Progenitor cell of endocrine pancreas (in vitro differentiated cells): ENCODE measurements around the gene PTRHD1. TPM values are rescaled to one million over a fixed set of nuclear protein-coding genes. Genes with fewer than 3 reads are reported as not detected.
"Not testable (repeated sequence)": the region's sequence is repeated elsewhere in the genome, so short reads cannot be mapped to it uniquely, and the experiment has no call there.

Source experiments
- DNase-seq: peaks from one replicate; pipeline ENCODE4 v3.0.0; 2021; ENCODE audit warnings: low spot score; ENCODE audit not compliant: unreplicated experiment
- H3K27ac Mint-ChIP-seq: 2 replicates; pipeline ENCODE4 v1.8.0; 2021; ENCODE audit warnings: mild to moderate bottlenecking, moderate library complexity, mixed read lengths
- H3K27me3 Mint-ChIP-seq: 2 replicates; pipeline ENCODE4 v1.8.0; 2021; ENCODE audit warnings: mixed read lengths
- H3K36me3 Mint-ChIP-seq: 2 replicates; pipeline ENCODE4 v1.8.0; 2022; ENCODE audit warnings: mixed read lengths; ENCODE audit not compliant: insufficient read depth
- H3K4me1 Mint-ChIP-seq: 2 replicates; pipeline ENCODE4 v1.8.0; 2021; ENCODE audit warnings: low read depth, mixed read lengths
- H3K4me3 Mint-ChIP-seq: 2 replicates; pipeline ENCODE4 v1.8.0; 2021; ENCODE audit warnings: low read depth, mild to moderate bottlenecking, moderate library complexity, mixed read lengths
- H3K9me3 Mint-ChIP-seq: 2 replicates; pipeline ENCODE4 v1.8.0; 2021; ENCODE audit warnings: low read depth, mixed read lengths
- total RNA-seq: library from RNA; stranded (reverse); gene quantifications from 2 replicates; pipeline ENCODE4 v1.2.1, GENCODE V29; 2021
- TF ChIP-seq, protein P1 (sequence below): fragments of 200-600 bp; sonication (generic); IDR thresholded peaks from one replicate; pipeline ENCODE4 v1.5.0; 2021; ENCODE audit warnings: antibody characterized with exemption, mild to moderate bottlenecking; ENCODE audit not compliant: unreplicated experiment

Gene PTRHD1
- total RNA-seq, 1 donor from 2014 or later: 21.3 TPM

DNA sequence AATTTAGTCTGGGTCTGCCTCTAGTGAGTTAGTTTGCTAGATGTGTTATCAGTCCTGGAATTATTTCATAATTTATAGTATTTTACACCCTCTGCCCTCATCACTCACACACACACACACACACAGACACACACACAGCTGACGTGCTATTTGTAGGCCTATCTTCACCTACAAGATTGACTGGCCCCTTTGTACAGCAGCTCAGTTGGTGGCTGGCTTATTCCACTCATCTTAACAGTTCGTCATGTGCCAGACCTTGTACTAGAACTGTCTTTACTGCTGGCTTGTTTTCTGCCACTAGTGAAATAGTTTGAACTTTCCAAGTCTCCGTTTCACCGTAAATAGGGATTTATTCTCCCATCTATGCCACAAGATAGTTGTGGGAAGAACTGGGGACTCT, 21.3 kb upstream of the PTRHD1 start:
- no peak for DNase-seq
- H3K27me3 Mint-ChIP-seq: no peaks in the 10 kb centered on the region

DNA sequence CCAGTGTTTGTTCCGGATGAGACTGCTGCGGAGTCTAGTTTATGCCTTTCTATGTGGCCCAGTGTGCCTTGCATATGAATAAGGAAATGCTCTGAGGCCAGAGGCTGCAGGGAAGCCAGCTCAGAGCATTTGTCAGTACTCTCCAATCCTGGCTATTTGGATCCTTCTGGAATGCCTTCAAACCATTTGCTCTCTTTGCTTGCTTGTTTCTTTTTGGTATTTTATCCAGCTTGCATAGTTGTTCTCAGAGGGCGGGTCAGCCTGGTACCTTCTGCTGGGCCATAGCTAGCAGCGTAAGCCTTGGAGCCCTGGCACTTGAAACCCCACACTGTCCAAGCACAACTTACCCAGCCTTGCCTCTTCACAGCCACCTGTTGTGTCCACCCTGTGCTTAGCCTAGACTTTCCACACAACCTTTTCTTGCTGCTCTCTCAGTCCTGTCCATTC, 20.5 kb upstream of the PTRHD1 start:
- Mint-ChIP-seq H3K4me3 (no peak overlapping the region), H3K27ac (peak overlapping the region; percentile 46), H3K9me3 (no peaks in the 10 kb centered on the region), H3K27me3 (no peaks in the 10 kb centered on the region), H3K36me3 (peaks cover 11% of the 10 kb centered on the region), H3K4me1 (peaks cover 18% of the 10 kb centered on the region)
- DNase-seq: no peak
- TF ChIP-seq, protein P1, sequence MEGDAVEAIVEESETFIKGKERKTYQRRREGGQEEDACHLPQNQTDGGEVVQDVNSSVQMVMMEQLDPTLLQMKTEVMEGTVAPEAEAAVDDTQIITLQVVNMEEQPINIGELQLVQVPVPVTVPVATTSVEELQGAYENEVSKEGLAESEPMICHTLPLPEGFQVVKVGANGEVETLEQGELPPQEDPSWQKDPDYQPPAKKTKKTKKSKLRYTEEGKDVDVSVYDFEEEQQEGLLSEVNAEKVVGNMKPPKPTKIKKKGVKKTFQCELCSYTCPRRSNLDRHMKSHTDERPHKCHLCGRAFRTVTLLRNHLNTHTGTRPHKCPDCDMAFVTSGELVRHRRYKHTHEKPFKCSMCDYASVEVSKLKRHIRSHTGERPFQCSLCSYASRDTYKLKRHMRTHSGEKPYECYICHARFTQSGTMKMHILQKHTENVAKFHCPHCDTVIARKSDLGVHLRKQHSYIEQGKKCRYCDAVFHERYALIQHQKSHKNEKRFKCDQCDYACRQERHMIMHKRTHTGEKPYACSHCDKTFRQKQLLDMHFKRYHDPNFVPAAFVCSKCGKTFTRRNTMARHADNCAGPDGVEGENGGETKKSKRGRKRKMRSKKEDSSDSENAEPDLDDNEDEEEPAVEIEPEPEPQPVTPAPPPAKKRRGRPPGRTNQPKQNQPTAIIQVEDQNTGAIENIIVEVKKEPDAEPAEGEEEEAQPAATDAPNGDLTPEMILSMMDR: no peak

More for the DNA sequence above, 21.3 kb upstream of the PTRHD1 start:
- TF ChIP-seq, protein P1: no peak
- H3K36me3 Mint-ChIP-seq: peaks cover 11% of the 10 kb centered on the region
- H3K4me3 Mint-ChIP-seq: no peak overlapping the region
- H3K27ac Mint-ChIP-seq: no peak overlapping the region
- H3K4me1 Mint-ChIP-seq: peaks cover 18% of the 10 kb centered on the region
- H3K9me3 Mint-ChIP-seq: no peaks in the 10 kb centered on the region

DNA sequence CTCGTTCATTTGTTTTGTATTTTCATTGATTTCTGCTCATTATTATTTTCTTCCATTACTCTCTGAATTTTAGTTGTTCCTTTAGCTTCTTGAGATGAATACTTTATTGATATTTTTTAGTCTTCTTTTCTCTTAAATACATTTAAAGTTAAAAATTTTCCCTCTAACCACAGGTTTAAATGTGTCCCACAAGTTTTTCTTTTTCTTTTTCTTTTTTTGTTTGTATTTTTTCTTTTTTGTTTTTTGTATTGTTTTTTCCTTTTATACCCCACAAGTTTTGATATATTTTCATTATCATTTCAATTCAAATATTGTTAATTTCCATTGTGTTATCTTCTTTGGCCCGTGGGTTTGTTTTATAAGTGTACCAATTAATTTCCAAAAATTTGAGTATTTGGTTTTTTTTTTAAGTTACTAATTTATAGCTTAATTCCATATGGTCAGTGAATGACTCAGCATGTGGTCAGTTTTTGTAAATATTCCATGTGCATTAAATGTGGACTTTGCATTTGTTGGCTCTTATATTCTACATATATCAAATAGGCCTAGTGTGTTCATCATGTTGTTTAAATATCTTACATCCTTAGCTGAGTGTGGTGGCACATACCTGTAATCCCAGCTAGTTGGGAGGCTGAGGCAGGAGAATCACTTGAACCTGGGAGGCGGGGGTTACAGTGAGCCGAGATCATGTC, 16.3 kb upstream of the PTRHD1 start:
- Mint-ChIP-seq H3K36me3 (peaks cover 30% of the 10 kb centered on the region), H3K27me3 (no peaks in the 10 kb centered on the region)

DNA sequence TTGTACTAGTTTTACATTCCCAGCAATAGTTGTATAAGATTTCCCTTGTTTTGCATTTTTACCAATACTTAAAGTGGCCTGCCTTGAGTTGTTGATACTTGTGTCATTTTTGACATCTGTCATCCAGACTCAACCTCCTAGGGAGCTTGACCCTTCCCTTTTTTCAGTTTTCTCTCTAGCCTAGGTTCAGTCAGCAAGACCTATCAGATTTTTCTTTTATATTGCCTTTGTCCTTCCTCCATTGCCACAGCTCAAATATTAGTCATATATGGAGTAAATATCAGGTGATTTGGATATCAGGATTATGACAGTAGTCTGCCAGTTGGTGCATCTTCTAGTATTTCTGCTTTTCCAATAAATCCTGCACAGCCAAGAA, 13.5 kb upstream of the PTRHD1 start:
- no peaks in the 10 kb centered on the region for H3K4me1 Mint-ChIP-seq
- peaks cover 45% of the 10 kb centered on the region for H3K36me3 Mint-ChIP-seq
- no peak overlapping the region for H3K27ac Mint-ChIP-seq
- no peaks in the 10 kb centered on the region for H3K27me3 Mint-ChIP-seq
- TF ChIP-seq, protein P1: no peak
- peaks cover 20% of the 10 kb centered on the region for H3K9me3 Mint-ChIP-seq
- H3K4me3 Mint-ChIP-seq: no peak overlapping the region
- no peak for DNase-seq

More for the DNA sequence above, 16.3 kb upstream of the PTRHD1 start:
- TF ChIP-seq, protein P1: no peak
- no peak overlapping the region for H3K27ac Mint-ChIP-seq
- peaks cover 5% of the 10 kb centered on the region for H3K4me1 Mint-ChIP-seq
- H3K9me3 Mint-ChIP-seq: peaks cover 12% of the 10 kb centered on the region
- DNase-seq: no peak
- no peak overlapping the region for H3K4me3 Mint-ChIP-seq

DNA sequence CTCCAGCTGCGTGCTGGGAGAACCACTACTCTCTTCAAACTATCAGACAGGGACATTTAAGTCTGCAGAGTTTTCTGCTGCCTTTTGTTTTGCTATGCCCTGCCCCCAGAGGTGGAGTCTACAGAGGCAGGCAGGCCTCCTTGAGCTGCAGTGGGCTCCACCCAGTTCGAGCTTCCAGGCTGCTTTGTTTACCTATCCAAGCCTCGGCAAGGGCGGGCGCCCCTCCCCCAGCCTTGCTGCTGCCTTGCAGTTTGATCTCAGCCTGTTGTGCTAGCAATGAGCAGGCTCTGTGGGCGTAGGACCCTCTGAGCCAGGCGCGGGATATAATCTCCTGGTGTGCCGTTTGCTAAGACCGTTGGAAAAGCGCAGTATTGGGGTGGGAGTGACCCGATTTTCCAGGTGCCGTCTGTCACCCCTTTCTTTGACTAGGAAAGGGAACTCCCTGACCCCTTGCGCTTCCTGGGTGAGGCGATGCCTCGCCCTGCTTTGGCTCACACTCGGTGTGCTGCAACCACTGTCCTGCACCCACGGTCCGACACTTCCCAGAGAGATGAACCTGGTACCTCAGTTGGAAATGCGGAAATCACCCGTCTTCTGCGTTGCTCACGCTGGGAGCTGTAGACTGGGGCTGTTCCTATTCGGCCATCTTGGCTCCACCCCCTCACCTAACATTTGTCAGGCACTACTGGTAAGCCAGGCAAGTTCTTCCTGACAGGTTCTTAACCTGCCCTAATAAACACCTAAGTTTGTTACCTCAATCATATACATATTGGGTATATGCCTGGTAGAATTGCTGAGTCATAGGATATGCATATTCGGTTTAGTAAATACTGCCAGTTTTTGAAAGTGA, 12.8 kb upstream of the PTRHD1 start:
- Mint-ChIP-seq H3K9me3 (peaks cover 21% of the 10 kb centered on the region), H3K36me3 (peaks cover 49% of the 10 kb centered on the region)
- H3K27me3 Mint-ChIP-seq, DNase-seq, H3K27ac Mint-ChIP-seq, H3K4me3 Mint-ChIP-seq, H3K4me1 Mint-ChIP-seq: not testable (repeated sequence)

DNA sequence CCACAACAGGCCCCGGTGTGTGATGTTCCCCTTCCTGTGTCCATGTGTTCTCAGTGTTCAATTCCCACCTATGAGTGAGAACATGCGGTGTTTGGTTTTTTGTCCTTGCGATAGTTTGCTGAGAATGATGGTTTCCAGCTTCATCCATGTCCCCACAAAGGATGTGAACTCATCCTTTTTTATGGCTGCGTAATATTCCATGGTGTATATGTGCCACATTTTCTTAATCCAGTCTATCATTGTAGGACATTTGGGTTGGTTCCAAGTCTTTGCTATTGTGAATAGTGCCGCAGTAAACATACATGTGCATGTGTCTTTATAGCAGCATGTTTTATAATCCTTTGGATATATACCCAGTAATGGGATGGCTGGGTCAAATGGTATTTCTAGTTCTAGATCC, 7.3 kb upstream of the PTRHD1 start:
- Mint-ChIP-seq H3K9me3 (peaks cover 17% of the 10 kb centered on the region), H3K36me3 (peaks cover 62% of the 10 kb centered on the region)
- DNase-seq, H3K4me3 Mint-ChIP-seq, H3K27me3 Mint-ChIP-seq, H3K27ac Mint-ChIP-seq, H3K4me1 Mint-ChIP-seq: not testable (repeated sequence)
